Gastrocnemius medialis (tissue), 4 donors: Measurements from ENCODE around the gene ZMYM4. TPM values are rescaled to one million over a fixed set of nuclear protein-coding genes. Genes with fewer than 3 reads are reported as not detected.

Experiments
- ATAC-seq, 2 donors: fragments of 150-250 bp; one replicate each; pipeline ENCODE4 v1.9.1; 2016
- DNase-seq, 2 donors: peaks; one replicate each; pipeline ENCODE4 v3.0.0-alpha.2; 2019
- H3K27ac ChIP-seq, 4 donors: fragments of 200-600 bp; sonication (generic); 1 replicate in 1 of 4; 2 replicates in 3 of 4; pipeline ENCODE4 v1.5.1; 2016 to 2018; ENCODE audit warnings: mild to moderate bottlenecking in 2 of 4, moderate library complexity in 1 of 4
- H3K27me3 ChIP-seq, 3 donors: fragments of 200-600 bp; sonication (generic) in 2 of 3; 1 replicate in 1 of 3; 2 replicates in 2 of 3; pipeline versions ENCODE4 v1.5.1 to v1.6.0; 2016 to 2019; ENCODE audit warnings: mild to moderate bottlenecking in 1 of 3, moderate library complexity in 1 of 3
- H3K36me3 ChIP-seq, 2 donors: fragments of 200-600 bp; sonication (generic) in 1 of 2; one replicate each; pipeline ENCODE4 v1.5.1; 2017 to 2018
- H3K4me1 ChIP-seq, 2 donors: fragments of 200-600 bp; sonication (generic) in 1 of 2; one replicate each; pipeline ENCODE4 v1.5.1; 2016 to 2017; ENCODE audit warnings: mild to moderate bottlenecking in 2 of 2
- H3K4me3 ChIP-seq, 4 donors: fragments of 200-600 bp; sonication (generic) in 3 of 4; 1 replicate in 1 of 4; 2 replicates in 3 of 4; pipeline ENCODE4 v1.5.1; 2016 to 2019; ENCODE audit warnings: mild to moderate bottlenecking in 2 of 4
- H3K9me3 ChIP-seq, 3 donors: fragments of 200-600 bp; sonication (generic) in 2 of 3; 1 replicate in 1 of 3; 2 replicates in 2 of 3; pipeline ENCODE4 v1.5.1; 2016 to 2019
- POLR2A ChIP-seq, 2 donors: fragments of 450-650 bp; IDR thresholded peaks; one replicate each; pipeline ENCODE4 v1.6.1; 2017; ENCODE audit warnings: antibody characterized with exemption in 2 of 2, mild to moderate bottlenecking in 2 of 2, moderate library complexity in 2 of 2
- in situ Hi-C, 4 donors: fragments of 200-750 bp; cut with MboI; loops; one replicate each; pipeline versions ENCODE4 v1.15.0 to v1.8.0; 2017; ENCODE audit warnings: low sequenced_read_pairs in 4 of 4
- intact Hi-C: fragments of 100-400 bp; cut with DNase I; formaldehyde crosslinking; loops from one replicate; pipeline ENCODE4 v1.15.1; 2023; ENCODE audit warnings: low total_unique reads
- total RNA-seq, 4 donors: library from RNA; depleted of rRNA; stranded (reverse); fragments of >200 nt; gene quantifications; one replicate each; pipeline versions ENCODE4 v1.1.0 to v1.2.3, GENCODE V29; 2016
- TF ChIP-seq, protein P1 (sequence below), 5 experiments: fragments of 450-650 bp in 3 of 5; fragments of 200-600 bp in 2 of 5; sonication (generic) in 2 of 5; IDR thresholded peaks in 4 of 5; conservative IDR thresholded peaks in 1 of 5; 1 replicate in 4 of 5; 2 replicates in 1 of 5; pipeline ENCODE4 v1.5.1; 2016 to 2019; ENCODE audit warnings: antibody characterized with exemption in 5 of 5, mild to moderate bottlenecking in 3 of 5, moderate library complexity in 3 of 5

ZMYM4 gene
- total RNA-seq, 4 donors from 2014 or later: 11.1 to 25.3 (median 13.7) TPM

DNA sequence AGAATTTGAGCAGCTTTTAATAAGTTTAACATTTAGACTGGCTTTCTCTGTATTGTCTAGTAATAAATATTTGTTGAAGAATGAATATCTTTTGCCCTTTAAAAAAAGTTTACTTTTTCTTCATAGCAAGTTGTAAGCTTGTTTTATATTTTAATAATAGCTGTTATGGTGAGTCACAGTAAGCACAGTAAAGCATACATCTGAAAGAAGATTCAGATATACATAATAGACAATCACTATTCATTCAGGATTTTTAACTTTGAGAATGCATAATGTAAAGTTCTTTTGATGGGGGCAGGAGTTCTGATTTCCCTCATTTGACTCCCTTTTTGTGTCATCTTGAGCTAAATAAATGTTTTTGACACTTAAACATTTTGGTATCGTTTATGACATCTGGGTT is 66.0 kb downstream of the ZMYM4 start:
- intact Hi-C loops: no loop called here
- TF ChIP-seq, protein P1, sequence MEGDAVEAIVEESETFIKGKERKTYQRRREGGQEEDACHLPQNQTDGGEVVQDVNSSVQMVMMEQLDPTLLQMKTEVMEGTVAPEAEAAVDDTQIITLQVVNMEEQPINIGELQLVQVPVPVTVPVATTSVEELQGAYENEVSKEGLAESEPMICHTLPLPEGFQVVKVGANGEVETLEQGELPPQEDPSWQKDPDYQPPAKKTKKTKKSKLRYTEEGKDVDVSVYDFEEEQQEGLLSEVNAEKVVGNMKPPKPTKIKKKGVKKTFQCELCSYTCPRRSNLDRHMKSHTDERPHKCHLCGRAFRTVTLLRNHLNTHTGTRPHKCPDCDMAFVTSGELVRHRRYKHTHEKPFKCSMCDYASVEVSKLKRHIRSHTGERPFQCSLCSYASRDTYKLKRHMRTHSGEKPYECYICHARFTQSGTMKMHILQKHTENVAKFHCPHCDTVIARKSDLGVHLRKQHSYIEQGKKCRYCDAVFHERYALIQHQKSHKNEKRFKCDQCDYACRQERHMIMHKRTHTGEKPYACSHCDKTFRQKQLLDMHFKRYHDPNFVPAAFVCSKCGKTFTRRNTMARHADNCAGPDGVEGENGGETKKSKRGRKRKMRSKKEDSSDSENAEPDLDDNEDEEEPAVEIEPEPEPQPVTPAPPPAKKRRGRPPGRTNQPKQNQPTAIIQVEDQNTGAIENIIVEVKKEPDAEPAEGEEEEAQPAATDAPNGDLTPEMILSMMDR (IDR thresholded peaks at IDR 0.05 in 4 of 5, conservative IDR thresholded peaks at IDR 0.05 in 1 of 5): no peak
- no peak for TF ChIP-seq POLR2A (IDR thresholded peaks at IDR 0.05)

DNA sequence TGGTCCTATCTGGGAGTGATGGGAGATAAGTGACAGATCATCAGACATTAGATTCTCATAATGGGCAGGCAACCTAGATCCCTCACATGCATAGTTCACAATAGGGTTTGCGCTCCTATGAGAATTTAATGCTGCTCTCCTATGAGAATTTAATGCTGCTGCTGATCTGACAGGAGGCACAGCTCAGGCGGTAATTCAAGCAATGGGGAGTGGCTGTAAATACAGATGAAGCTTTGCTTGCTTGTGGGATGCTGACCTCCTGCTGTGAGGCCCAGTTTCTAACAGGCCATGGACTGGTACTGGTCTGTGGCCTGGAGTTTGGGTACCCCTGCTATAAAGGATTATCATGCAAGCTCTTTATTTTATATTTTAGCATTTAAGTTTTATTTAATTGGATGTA is 72.0 kb downstream of the ZMYM4 start:
- intact Hi-C loops: no loop called here

More for the DNA sequence above, 66.0 kb downstream of the ZMYM4 start:
- no peaks in the 10 kb centered on the region for H3K27me3 ChIP-seq
- H3K27ac ChIP-seq: no peak overlapping the region
- no peaks in the 10 kb centered on the region for H3K9me3 ChIP-seq
- ATAC-seq: no peak
- H3K4me3 ChIP-seq: no peak overlapping the region
- no peak for DNase-seq
- peaks cover 0 to 2% of the 10 kb centered on the region in 2 donors for H3K4me1 ChIP-seq
- in situ Hi-C loops: no loop called here
- H3K36me3 ChIP-seq: no peaks in the 10 kb centered on the region

DNA sequence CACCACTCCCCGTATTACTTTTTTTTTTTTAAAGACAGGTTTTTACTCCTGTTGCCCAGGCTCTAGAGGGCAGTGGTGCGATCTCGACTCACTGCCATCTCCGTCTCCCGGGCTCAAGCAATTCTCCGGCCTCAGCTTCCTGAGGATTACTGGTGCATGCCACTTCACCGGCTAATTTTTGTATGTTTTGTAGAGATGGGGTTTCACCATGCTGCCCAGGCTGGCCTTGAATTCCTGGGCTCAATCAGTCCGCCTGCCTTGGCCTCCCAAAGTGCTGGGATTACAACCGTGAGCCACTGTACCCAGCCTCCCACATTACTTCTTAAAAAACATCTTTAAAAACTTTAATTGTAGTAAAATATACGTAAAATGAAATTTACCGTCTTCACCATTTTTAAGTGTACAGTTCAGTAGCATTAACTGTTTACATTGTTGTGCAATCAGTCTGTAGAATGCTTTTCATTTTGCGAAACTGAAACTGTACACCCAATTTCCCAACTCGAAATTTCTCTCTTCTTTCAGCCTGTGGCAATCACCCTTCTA is 77.0 kb downstream of the ZMYM4 start:
- H3K9me3 ChIP-seq: no peaks in the 10 kb centered on the region
- in situ Hi-C loops (no loop called here), intact Hi-C loops (no loop called here)
- ATAC-seq (no peak), DNase-seq (no peak)
- TF ChIP-seq POLR2A (IDR thresholded peaks at IDR 0.05): no peak
- TF ChIP-seq, protein P1 (IDR thresholded peaks at IDR 0.05 in 4 of 5, conservative IDR thresholded peaks at IDR 0.05 in 1 of 5): no peak
- H3K4me1 ChIP-seq: peaks cover 4 to 15% of the 10 kb centered on the region in 2 donors
- H3K4me3 ChIP-seq: no peak overlapping the region
- H3K36me3 ChIP-seq: no peaks in the 10 kb centered on the region
- no peaks in the 10 kb centered on the region for H3K27me3 ChIP-seq
- H3K27ac ChIP-seq: no peak overlapping the region

More for the DNA sequence above, 72.0 kb downstream of the ZMYM4 start:
- DNase-seq (no peak), ATAC-seq (no peak)
- Histone ChIP-seq H3K9me3 (no peaks in the 10 kb centered on the region), H3K36me3 (no peaks in the 10 kb centered on the region), H3K27me3 (no peaks in the 10 kb centered on the region), H3K4me3 (no peak overlapping the region), H3K27ac (no peak overlapping the region), H3K4me1 (no peaks in the 10 kb centered on the region)
- TF ChIP-seq, protein P1 (IDR thresholded peaks at IDR 0.05 in 4 of 5, conservative IDR thresholded peaks at IDR 0.05 in 1 of 5): no peak
- TF ChIP-seq POLR2A (IDR thresholded peaks at IDR 0.05): no peak
- in situ Hi-C loops: no loop called here

DNA sequence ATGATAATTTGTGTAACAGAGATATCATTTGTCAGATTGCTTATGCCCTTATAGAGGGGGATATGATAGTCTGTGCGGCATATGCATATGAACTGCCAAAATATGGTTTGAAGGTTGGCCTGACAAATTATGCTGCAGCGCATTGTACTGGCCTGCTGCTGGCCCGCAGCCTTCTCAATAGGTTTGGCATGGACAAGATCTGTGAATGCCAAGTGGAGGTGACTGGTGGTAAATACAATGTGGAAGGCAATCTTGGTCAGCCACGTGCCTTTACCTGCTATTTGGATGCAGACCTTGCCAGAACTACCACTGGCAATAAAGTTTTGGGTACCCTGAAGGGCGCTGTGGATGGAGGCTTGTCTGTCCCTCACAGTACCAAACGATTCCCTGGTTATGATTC is 82.4 kb downstream of the ZMYM4 start:
- H3K4me3 ChIP-seq: no peak overlapping the region
- no peak for DNase-seq
- no peaks in the 10 kb centered on the region for H3K9me3 ChIP-seq
- in situ Hi-C loops (no loop called here), intact Hi-C loops (no loop called here)
- no peak overlapping the region for H3K27ac ChIP-seq
- ATAC-seq: no peak
- TF ChIP-seq, protein P1 (IDR thresholded peaks at IDR 0.05 in 4 of 5, conservative IDR thresholded peaks at IDR 0.05 in 1 of 5): no peak
- TF ChIP-seq POLR2A (IDR thresholded peaks at IDR 0.05): no peak
- H3K27me3 ChIP-seq: no peaks in the 10 kb centered on the region
- H3K4me1 ChIP-seq: peaks cover 7 to 20% of the 10 kb centered on the region in 2 donors
- no peaks in the 10 kb centered on the region for H3K36me3 ChIP-seq

DNA sequence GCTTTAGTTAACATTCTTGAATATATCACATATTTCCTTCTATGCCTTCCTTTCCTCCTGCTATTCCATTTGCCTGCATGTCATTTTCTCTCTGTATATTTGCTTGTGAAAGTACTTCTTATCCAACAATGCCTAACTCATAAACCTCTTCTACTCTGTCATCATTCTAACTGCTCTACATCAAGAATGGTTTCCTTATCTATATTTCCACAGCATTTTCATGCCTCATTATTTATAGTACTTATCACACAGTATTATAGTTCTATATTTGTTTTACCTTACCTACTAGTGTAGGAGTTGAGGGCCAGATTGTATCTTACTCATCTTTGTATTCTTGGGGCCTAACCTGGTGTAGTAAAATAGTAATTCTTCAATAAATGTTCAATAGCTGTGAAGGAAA is 91.5 kb downstream of the ZMYM4 start:
- Histone ChIP-seq H3K27ac (no peak overlapping the region), H3K27me3 (no peaks in the 10 kb centered on the region), H3K9me3 (no peaks in the 10 kb centered on the region), H3K36me3 (peaks cover 0 to 7% of the 10 kb centered on the region in 2 donors), H3K4me3 (no peak overlapping the region), H3K4me1 (no peaks in the 10 kb centered on the region)
- intact Hi-C loops (loop anchor here (2.0 kb wide), 1 partner anchor 77 kb away; no protein-coding TSS in a partner anchor), in situ Hi-C loops (no loop called here)
- ATAC-seq (no peak), DNase-seq (no peak)
- no peak for TF ChIP-seq POLR2A (IDR thresholded peaks at IDR 0.05)
- TF ChIP-seq, protein P1 (IDR thresholded peaks at IDR 0.05 in 4 of 5, conservative IDR thresholded peaks at IDR 0.05 in 1 of 5): no peak
